Measurements from ENCODE around the gene GRIK3.
"Not testable (repeated sequence)": the region's sequence is repeated elsewhere in the genome, so short reads cannot be mapped to it uniquely, and the experiment has no call there.

GRIK3 gene

DNA sequence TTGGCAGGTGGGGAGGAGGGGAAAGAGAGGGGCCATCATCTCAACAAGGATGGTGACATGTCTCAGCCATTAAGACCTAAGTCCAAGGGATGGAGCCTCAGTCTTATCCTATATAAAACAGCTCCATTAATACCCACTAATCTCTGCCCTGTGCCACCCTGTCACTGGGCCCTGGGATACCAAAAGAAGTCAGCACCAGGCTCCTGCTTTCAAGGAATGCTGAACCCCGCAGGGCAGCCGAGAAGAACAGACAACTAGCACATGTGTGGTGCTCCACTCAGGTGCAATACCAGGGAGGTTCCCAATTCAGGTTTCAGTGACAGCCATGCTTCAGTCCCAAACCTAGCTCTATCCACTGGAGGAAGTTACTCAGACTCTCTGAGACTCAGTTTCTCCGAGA, 128.4 kb downstream of the GRIK3 start:
- Histone ChIP-seq H3K27ac (ENCODE audit: insufficient read depth, low read depth, low read length, poor library complexity, severe bottlenecking) (no peak overlapping the region), H3K4me3 (ENCODE audit: insufficient read depth, low read depth, low read length) (no peak overlapping the region), H3K27me3 (ENCODE audit: control insufficient read depth, insufficient read depth, low read length, poor library complexity, severe bottlenecking) (no peaks in the 10 kb centered on the region), H3K9me3 (ENCODE audit: control insufficient read depth, low read length) (no peaks in the 10 kb centered on the region), H3K36me3 (ENCODE audit: control insufficient read depth, insufficient read depth, low read length) (no peaks in the 10 kb centered on the region), H3K4me1 (ENCODE audit: control insufficient read depth, insufficient read depth, low read length) (no peaks in the 10 kb centered on the region)
- WGBS, 2 experiments, result 81 to 93% methylated on average over 3 of the region's 3 CpGs

DNA sequence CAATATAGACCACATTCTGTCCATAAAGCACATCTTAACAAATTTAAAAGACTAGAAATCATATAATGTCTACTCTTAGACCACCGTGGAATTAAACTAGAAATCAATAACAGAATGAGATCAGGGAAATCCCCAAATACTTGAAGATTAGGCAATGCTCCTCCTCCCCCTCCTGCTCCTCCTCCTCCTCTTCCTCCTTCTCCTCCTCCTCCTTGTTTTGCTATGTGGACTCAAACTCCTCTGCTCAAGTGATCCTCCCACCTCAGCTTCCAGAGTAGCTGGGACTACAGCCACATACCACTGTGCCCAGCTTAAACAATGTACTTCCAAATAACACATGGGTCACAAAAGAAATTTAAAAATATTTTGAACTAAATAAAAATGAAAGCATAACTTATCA, 134.2 kb downstream of the GRIK3 start:
- Histone ChIP-seq H3K36me3 (ENCODE audit: control insufficient read depth, insufficient read depth, low read length) (no peaks in the 10 kb centered on the region), H3K4me3 (ENCODE audit: insufficient read depth, low read depth, low read length) (no peak overlapping the region), H3K4me1 (ENCODE audit: control insufficient read depth, insufficient read depth, low read length) (no peaks in the 10 kb centered on the region), H3K27ac (ENCODE audit: insufficient read depth, low read depth, low read length, poor library complexity, severe bottlenecking) (no peak overlapping the region), H3K9me3 (ENCODE audit: control insufficient read depth, low read length) (no peaks in the 10 kb centered on the region), H3K27me3 (ENCODE audit: control insufficient read depth, insufficient read depth, low read length, poor library complexity, severe bottlenecking) (no peaks in the 10 kb centered on the region)
- 94 to 95% methylated on average over 1 of the region's 1 CpG for WGBS, 2 experiments

DNA sequence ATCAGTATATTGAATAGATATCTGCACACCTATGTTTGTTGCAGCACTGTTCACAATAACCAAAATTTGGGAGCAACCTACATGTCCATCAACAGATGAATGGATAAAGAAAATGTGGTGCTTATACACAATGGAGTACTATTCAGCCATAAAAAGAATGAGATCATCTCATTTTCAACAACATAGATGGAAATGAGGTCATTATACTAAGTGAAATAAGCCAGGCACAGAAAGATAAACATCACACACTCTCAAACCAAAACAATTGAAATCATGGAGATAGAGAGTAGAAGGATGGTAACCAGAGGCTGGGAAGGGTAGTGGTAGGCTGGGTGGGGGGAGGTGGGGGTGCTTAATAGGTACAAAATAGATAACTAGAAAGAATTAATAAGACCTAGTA, 136.5 kb downstream of the GRIK3 start:
- H3K27me3 ChIP-seq (ENCODE audit: control insufficient read depth, insufficient read depth, low read length, poor library complexity, severe bottlenecking); H3K9me3 ChIP-seq (ENCODE audit: control insufficient read depth, low read length); H3K4me3 ChIP-seq (ENCODE audit: insufficient read depth, low read depth, low read length); H3K27ac ChIP-seq (ENCODE audit: insufficient read depth, low read depth, low read length, poor library complexity, severe bottlenecking); H3K4me1 ChIP-seq (ENCODE audit: control insufficient read depth, insufficient read depth, low read length); H3K36me3 ChIP-seq (ENCODE audit: control insufficient read depth, insufficient read depth, low read length): not testable (repeated sequence)

DNA sequence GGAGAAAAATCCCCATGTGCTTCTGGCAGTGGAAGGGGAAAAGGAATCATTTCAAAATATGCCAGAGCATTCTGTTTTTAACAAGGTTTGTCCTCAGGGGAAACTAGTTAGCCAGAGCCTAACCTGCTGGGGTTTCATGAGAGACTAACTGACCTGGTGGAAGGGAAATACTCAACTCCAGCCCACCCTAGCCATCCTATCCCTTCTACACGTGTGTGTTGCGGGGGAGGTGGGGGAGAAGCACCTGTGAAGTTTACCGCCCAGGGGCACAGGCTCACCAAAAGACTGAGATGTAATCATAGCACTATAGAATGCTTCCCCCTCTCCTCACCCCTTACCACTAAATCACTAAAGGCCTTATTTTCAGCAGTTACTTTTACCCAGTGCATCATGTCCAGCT, 139.5 kb downstream of the GRIK3 start:
- WGBS, 2 experiments, result 71 to 79% methylated on average over 3 of the region's 3 CpGs
- Histone ChIP-seq H3K9me3 (ENCODE audit: control insufficient read depth, low read length) (no peaks in the 10 kb centered on the region), H3K27me3 (ENCODE audit: control insufficient read depth, insufficient read depth, low read length, poor library complexity, severe bottlenecking) (no peaks in the 10 kb centered on the region), H3K27ac (ENCODE audit: insufficient read depth, low read depth, low read length, poor library complexity, severe bottlenecking) (no peak overlapping the region), H3K4me1 (ENCODE audit: control insufficient read depth, insufficient read depth, low read length) (no peaks in the 10 kb centered on the region), H3K36me3 (ENCODE audit: control insufficient read depth, insufficient read depth, low read length) (no peaks in the 10 kb centered on the region), H3K4me3 (ENCODE audit: insufficient read depth, low read depth, low read length) (no peak overlapping the region)

DNA sequence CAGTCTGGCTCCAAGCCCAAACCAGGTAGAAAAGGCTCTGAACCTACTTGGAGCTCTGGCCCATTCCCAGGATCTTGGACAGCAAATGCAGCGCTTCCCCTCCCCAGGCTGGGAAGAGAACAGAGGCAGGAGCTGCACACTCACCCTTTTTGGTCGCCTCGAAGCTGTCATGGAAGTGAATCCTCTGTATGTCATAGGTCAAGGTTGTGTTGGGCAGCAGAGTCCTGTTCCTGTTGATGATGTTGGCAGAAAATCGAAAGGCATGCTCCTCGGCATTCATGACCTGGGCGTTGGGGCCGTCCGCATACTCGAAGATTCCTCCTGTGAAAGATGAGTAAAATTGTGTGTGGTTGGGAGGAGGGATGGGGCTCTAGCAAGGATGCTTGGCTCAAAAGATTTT, 143.5 kb downstream of the GRIK3 start:
- WGBS, 2 experiments, result 92 to 94% methylated on average over 9 of the region's 9 CpGs
- H3K36me3 ChIP-seq (ENCODE audit: control insufficient read depth, insufficient read depth, low read length), result no peaks in the 10 kb centered on the region
- no peak overlapping the region for H3K4me3 ChIP-seq (ENCODE audit: insufficient read depth, low read depth, low read length)
- H3K9me3 ChIP-seq (ENCODE audit: control insufficient read depth, low read length), result no peaks in the 10 kb centered on the region
- H3K4me1 ChIP-seq (ENCODE audit: control insufficient read depth, insufficient read depth, low read length), result no peaks in the 10 kb centered on the region
- no peak overlapping the region for H3K27ac ChIP-seq (ENCODE audit: insufficient read depth, low read depth, low read length, poor library complexity, severe bottlenecking)
- no peaks in the 10 kb centered on the region for H3K27me3 ChIP-seq (ENCODE audit: control insufficient read depth, insufficient read depth, low read length, poor library complexity, severe bottlenecking)

DNA sequence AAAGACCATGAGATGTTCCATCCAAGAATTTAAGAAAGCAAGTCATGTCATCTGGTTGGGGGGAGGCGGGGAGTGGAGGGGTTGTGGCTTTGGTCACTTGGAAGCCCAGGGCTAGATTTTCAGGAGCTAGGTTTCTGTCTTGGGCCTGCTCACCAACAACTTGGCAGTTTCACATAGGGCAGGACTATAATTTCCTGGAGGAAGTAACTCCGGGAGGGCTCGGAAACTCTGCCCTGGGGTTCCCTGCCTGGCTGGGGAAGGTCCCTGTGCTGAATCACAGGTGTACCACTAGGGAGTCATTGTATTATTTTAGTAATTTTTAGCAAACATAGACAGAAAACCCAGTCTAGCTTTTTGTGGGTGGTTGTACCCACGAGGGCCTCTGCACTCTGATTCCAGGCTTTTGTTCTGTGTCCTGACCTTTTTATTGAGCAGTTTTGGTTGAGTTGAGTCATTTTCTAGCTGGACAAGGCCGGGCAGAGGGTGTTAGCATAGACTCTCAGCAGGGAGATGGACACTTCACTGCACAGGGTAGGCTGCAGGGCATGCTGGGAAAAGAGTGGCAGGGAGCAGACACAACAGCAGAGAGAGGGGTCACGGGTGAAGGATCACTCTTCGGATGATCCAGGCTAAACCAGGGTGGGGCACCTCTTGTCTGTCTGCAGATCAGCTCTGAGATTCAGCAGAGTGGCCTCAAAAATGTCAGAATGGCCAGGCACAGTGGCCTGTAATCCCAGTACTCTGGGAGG, 144.7 kb downstream of the GRIK3 start:
- 88 to 91% methylated on average over 7 of the region's 7 CpGs for WGBS, 2 experiments
- no peak overlapping the region for H3K4me3 ChIP-seq (ENCODE audit: insufficient read depth, low read depth, low read length)

DNA sequence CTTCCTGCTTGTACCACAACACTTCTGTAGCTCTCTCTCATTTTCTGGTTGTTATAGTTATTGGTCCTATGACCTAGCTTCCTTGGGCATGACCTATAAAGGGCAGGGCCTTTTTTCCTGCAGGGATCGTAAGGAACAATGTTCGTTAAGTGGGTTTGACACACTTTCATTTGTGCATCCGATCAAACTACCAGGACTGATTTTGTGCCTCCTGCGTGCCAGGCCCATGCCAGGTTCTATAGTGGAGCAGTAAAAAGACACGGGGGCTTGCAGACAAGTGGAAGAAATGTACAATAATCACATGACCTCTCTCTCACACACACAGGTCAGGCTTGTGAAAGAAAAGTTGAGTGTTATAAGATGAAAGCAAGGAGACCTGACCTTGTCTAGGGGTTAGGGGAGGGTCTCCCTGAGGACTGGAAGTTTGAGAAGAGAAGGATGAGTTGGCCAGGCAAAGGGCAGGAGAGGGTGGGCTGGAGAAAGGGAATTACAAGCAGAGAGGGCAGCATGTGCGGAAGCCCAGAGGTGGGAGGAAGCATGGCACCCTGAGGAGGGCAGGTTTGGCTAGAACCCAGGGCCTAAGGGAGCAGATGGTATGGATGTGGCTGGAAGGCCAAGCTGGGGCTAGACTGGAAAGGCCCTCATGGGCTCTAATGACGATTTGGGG, 145.4 kb downstream of the GRIK3 start:
- Histone ChIP-seq H3K27ac (ENCODE audit: insufficient read depth, low read depth, low read length, poor library complexity, severe bottlenecking) (no peak overlapping the region), H3K4me3 (ENCODE audit: insufficient read depth, low read depth, low read length) (no peak overlapping the region), H3K27me3 (ENCODE audit: control insufficient read depth, insufficient read depth, low read length, poor library complexity, severe bottlenecking) (no peaks in the 10 kb centered on the region), H3K36me3 (ENCODE audit: control insufficient read depth, insufficient read depth, low read length) (no peaks in the 10 kb centered on the region), H3K9me3 (ENCODE audit: control insufficient read depth, low read length) (no peaks in the 10 kb centered on the region), H3K4me1 (ENCODE audit: control insufficient read depth, insufficient read depth, low read length) (no peaks in the 10 kb centered on the region)
- 92 to 93% methylated on average over 7 of the region's 7 CpGs for WGBS, 2 experiments

More for the DNA sequence above, 144.7 kb downstream of the GRIK3 start:
- Histone ChIP-seq H3K27me3 (ENCODE audit: control insufficient read depth, insufficient read depth, low read length, poor library complexity, severe bottlenecking) (no peaks in the 10 kb centered on the region), H3K36me3 (ENCODE audit: control insufficient read depth, insufficient read depth, low read length) (no peaks in the 10 kb centered on the region), H3K4me1 (ENCODE audit: control insufficient read depth, insufficient read depth, low read length) (no peaks in the 10 kb centered on the region), H3K9me3 (ENCODE audit: control insufficient read depth, low read length) (no peaks in the 10 kb centered on the region), H3K27ac (ENCODE audit: insufficient read depth, low read depth, low read length, poor library complexity, severe bottlenecking) (no peak overlapping the region)

DNA sequence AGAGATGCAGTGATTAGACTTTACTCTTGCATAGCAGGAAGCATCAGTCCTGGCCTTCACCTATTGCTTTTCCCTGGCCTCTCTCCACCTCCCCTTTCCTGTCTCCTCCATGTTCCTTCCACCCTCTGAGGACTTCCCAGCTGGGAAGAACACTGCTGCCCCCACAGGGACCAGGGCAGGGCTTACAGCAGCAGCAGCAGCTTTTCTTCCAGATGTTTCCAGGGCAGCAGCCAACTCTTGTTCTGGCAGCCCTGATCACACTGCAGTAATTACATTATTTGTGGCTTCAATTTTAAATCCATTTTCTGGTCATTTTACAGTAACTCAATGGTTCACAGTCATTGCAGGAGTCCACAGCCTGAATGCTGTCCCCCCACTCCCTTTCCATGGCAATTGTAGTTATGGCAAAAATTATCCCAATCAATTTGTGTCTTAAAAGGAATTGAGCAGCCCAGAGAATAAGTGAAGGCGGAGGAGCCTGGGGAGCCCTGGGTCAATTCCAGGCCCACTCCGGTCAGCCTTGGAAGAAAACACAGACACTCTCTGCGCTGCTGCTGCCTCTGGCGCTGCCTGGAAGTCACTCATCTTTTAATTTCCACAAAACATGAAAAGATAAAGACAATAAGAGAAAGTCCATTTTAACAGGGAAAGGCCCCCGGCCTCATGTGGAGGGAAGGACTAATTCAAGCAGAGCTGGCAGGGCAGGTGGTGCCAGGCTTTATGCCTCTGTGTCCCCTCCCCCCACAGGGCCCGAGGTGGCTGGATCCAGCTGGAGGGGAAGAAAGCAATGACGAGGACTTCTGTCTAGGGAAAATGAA, 148.6 kb downstream of the GRIK3 start:
- 78 to 81% methylated on average over 7 of the region's 7 CpGs for WGBS, 2 experiments
- Histone ChIP-seq H3K4me1 (ENCODE audit: control insufficient read depth, insufficient read depth, low read length) (no peaks in the 10 kb centered on the region), H3K4me3 (ENCODE audit: insufficient read depth, low read depth, low read length) (no peak overlapping the region), H3K27me3 (ENCODE audit: control insufficient read depth, insufficient read depth, low read length, poor library complexity, severe bottlenecking) (no peaks in the 10 kb centered on the region), H3K27ac (ENCODE audit: insufficient read depth, low read depth, low read length, poor library complexity, severe bottlenecking) (no peak overlapping the region), H3K36me3 (ENCODE audit: control insufficient read depth, insufficient read depth, low read length) (no peaks in the 10 kb centered on the region), H3K9me3 (ENCODE audit: control insufficient read depth, low read length) (no peaks in the 10 kb centered on the region)

DNA sequence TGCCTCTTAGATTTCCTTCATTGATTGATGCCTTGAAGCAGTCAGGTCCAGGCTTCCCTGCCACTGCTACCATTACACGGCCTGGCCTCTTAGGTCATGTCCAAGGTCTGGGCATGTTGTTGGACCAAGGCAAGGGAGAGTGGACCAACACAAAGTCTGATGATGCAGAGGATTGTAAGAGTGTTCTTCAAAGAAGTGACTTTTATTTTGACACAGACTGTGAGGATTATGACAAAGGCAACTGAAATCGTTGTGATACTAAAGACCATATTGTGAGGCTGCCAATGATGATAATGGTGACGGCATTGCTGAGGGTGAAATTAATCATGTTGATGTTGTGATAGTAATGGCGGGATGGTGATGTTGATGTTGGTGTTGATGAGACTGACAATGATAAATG, 149.5 kb downstream of the GRIK3 start:
- Histone ChIP-seq H3K27me3 (ENCODE audit: control insufficient read depth, insufficient read depth, low read length, poor library complexity, severe bottlenecking) (no peaks in the 10 kb centered on the region), H3K36me3 (ENCODE audit: control insufficient read depth, insufficient read depth, low read length) (no peaks in the 10 kb centered on the region), H3K27ac (ENCODE audit: insufficient read depth, low read depth, low read length, poor library complexity, severe bottlenecking) (no peak overlapping the region), H3K4me3 (ENCODE audit: insufficient read depth, low read depth, low read length) (no peak overlapping the region), H3K4me1 (ENCODE audit: control insufficient read depth, insufficient read depth, low read length) (no peaks in the 10 kb centered on the region), H3K9me3 (ENCODE audit: control insufficient read depth, low read length) (no peaks in the 10 kb centered on the region)
- 90 to 91% methylated on average over 4 of the region's 4 CpGs for WGBS, 2 experiments

DNA sequence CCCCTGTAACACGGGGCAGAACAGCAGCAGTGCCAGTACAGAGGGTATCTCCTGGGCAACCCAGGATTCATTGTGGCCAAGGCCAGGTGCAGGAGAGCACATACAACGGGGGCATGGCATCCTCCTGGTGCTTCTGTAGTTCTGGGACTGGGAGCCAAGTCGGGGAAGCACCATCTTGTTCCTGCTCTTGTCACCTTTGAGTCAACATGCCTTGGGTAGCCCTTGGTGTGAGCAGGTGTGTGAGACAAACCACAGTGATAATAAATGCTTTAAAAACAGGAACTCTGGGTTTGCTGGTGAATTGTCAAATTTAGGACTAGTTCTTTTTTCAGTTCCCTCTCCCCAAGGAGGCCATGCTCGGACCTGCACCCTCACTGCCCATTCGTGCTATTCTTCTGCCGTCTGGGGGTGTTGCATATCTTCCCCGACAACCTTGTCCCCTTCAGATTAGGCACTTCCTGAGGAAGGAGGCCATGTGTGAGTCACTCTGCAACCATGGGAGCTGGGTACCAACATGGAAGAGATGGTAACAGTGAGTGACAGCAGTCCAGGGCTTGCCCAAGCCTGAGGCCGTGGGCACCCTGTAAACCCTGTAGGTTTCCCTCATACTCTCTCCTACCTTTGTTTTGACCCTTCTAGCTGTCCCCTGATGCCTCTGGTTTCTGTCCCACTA, 150.2 kb downstream of the GRIK3 start:
- no peak overlapping the region for H3K27ac ChIP-seq (ENCODE audit: insufficient read depth, low read depth, low read length, poor library complexity, severe bottlenecking)
- H3K27me3 ChIP-seq (ENCODE audit: control insufficient read depth, insufficient read depth, low read length, poor library complexity, severe bottlenecking), result no peaks in the 10 kb centered on the region
- H3K4me1 ChIP-seq (ENCODE audit: control insufficient read depth, insufficient read depth, low read length), result no peaks in the 10 kb centered on the region
- WGBS, 2 experiments, result 92% methylated on average over 8 of the region's 8 CpGs
- H3K36me3 ChIP-seq (ENCODE audit: control insufficient read depth, insufficient read depth, low read length), result no peaks in the 10 kb centered on the region
- no peak overlapping the region for H3K4me3 ChIP-seq (ENCODE audit: insufficient read depth, low read depth, low read length)
- H3K9me3 ChIP-seq (ENCODE audit: control insufficient read depth, low read length), result no peaks in the 10 kb centered on the region

All from ectodermal cell (in vitro differentiated cells).